Chondrocyte (in vitro differentiated cells): ENCODE data around the gene HES2. TPM values are rescaled to one million over a fixed set of nuclear protein-coding genes. Genes with fewer than 3 reads are reported as not detected.

Experiments
- DNase-seq: peaks from one replicate; pipeline ENCODE4 v3.0.0; 2021; ENCODE audit warnings: mixed read lengths, low spot score
- H3K27ac Mint-ChIP-seq: one replicate; pipeline ENCODE4 v1.8.0; 2021; ENCODE audit warnings: mild to moderate bottlenecking, moderate library complexity, mixed read lengths; ENCODE audit not compliant: unreplicated experiment
- H3K27me3 Mint-ChIP-seq: 2 replicates; pipeline ENCODE4 v1.8.0; 2021; ENCODE audit warnings: low read depth, mixed read lengths
- H3K36me3 Mint-ChIP-seq: 2 replicates; pipeline ENCODE4 v1.8.0; 2021; ENCODE audit warnings: low read depth, mixed read lengths
- H3K4me1 Mint-ChIP-seq: 2 replicates; pipeline ENCODE4 v1.8.0; 2021; ENCODE audit warnings: low read depth, mild to moderate bottlenecking, mixed read lengths
- H3K4me3 Mint-ChIP-seq: one replicate; pipeline ENCODE4 v1.8.0; 2021; ENCODE audit warnings: mild to moderate bottlenecking, moderate library complexity, mixed read lengths; ENCODE audit not compliant: unreplicated experiment
- H3K9me3 Mint-ChIP-seq: 2 replicates; pipeline ENCODE4 v1.8.0; 2021; ENCODE audit warnings: low read depth, mixed read lengths
- total RNA-seq: library from RNA; stranded (reverse); gene quantifications from 3 replicates; pipeline ENCODE4 v1.2.1, GENCODE V29; 2021
- TF ChIP-seq, protein P1 (sequence below): fragments of 200-600 bp; sonication (generic); IDR thresholded peaks from 2 replicates; pipeline ENCODE4 v1.5.0; 2021; ENCODE audit warnings: antibody characterized with exemption, mild to moderate bottlenecking, moderate library complexity

The HES2 gene
- total RNA-seq, 1 donor from 2014 or later = 0.15 TPM

DNA sequence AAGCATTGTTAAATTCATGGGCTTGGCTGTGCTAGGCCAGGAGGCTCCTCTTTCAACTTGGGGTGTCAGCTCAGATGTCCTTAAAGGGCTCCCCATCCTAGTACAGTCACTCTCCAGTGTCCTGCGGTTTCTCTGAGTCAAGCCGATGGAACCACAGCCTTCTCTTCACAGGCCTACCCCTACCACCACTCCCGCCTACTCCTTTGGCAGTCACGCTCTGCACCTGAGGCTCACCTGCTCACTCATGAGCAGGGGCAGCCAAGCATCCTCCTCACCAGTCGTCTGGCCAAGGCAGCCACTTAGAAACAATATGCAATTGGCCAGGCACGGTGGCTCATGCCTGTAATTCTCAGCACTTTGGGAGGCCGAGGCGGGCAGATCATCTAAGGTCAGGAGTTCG lies 29.7 kb downstream of the HES2 start:
- Mint-ChIP-seq H3K4me1 (peaks cover 34% of the 10 kb centered on the region), H3K9me3 (no peaks in the 10 kb centered on the region), H3K36me3 (no peaks in the 10 kb centered on the region), H3K27ac (no peak overlapping the region), H3K27me3 (no peaks in the 10 kb centered on the region), H3K4me3 (no peak overlapping the region)
- no peak for DNase-seq
- TF ChIP-seq, protein P1, sequence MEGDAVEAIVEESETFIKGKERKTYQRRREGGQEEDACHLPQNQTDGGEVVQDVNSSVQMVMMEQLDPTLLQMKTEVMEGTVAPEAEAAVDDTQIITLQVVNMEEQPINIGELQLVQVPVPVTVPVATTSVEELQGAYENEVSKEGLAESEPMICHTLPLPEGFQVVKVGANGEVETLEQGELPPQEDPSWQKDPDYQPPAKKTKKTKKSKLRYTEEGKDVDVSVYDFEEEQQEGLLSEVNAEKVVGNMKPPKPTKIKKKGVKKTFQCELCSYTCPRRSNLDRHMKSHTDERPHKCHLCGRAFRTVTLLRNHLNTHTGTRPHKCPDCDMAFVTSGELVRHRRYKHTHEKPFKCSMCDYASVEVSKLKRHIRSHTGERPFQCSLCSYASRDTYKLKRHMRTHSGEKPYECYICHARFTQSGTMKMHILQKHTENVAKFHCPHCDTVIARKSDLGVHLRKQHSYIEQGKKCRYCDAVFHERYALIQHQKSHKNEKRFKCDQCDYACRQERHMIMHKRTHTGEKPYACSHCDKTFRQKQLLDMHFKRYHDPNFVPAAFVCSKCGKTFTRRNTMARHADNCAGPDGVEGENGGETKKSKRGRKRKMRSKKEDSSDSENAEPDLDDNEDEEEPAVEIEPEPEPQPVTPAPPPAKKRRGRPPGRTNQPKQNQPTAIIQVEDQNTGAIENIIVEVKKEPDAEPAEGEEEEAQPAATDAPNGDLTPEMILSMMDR = no peak

DNA sequence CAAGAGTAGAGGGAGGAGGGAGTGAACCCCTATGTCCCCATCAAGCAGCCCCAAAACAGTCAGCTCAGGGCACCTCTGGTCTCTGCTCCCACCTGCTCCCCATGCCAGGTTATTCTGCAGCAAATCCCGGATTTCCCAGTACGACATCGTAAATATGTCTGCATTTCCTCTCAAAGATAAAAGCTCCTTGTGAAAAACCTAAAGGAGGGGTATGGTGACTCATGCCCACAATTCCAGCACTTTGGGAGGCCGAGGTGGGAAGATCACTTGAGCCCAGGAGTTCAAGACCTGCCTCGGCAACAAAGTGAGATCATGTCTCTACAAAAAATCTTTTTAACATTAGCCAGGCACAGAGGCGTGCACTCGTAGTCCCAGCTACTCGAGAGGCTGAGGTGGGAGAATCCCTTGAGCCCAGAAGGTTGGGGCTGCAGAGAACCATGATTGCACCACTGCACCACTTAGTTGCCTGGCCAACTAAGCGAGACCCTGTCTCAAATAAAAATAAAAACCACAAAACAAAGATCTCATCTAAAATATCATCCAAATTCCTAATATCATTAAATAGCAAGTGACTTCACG lies 33.3 kb downstream of the HES2 start:
- H3K27ac Mint-ChIP-seq = peak overlapping the region; percentile 63
- no peak overlapping the region for H3K4me3 Mint-ChIP-seq
- TF ChIP-seq, protein P1 = no peak
- H3K36me3 Mint-ChIP-seq = peaks cover 1% of the 10 kb centered on the region
- H3K27me3 Mint-ChIP-seq = no peaks in the 10 kb centered on the region
- H3K9me3 Mint-ChIP-seq = no peaks in the 10 kb centered on the region
- DNase-seq = no peak
- peaks cover 23% of the 10 kb centered on the region for H3K4me1 Mint-ChIP-seq

DNA sequence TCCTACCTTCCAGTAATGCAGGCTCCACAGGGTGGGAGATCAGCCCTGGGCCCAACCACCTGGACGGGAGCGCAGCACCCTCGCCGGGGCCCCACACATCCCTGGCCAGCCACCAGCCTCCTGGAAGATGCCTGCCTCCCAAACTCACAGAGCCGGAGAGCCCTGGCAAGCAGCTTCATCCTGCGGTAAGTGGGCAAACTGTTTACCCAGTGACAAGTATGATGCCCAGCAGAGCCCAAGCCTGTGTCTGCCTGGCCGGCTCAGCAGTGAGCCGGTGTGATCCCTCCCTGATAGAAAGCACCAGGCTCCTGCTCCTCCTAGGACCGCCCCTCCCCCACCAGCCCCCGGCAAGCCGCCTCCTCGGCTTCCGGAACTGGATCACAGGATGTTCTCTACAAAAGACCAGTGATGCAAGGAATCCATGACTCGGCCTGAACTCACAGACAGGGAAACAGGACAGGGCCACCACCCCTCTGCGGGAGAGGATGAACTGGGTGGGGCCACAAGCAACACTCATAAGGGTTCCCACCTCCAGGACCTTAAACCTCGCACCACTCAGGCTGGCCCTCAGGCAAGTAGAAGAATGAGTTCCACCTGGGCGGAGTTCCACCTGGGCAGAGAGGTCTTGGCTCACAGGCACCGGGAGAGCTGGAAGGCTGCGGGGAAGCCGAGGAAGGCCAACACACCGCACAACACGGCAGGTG lies 34.1 kb downstream of the HES2 start:
- H3K27me3 Mint-ChIP-seq = no peaks in the 10 kb centered on the region
- no peaks in the 10 kb centered on the region for H3K9me3 Mint-ChIP-seq
- peak overlapping the region; percentile 56 for H3K4me3 Mint-ChIP-seq
- H3K4me1 Mint-ChIP-seq = peaks cover 23% of the 10 kb centered on the region
- no peak for DNase-seq
- TF ChIP-seq, protein P1 = no peak
- H3K27ac Mint-ChIP-seq = peak overlapping the region; percentile 71
- H3K36me3 Mint-ChIP-seq = peaks cover 1% of the 10 kb centered on the region

DNA sequence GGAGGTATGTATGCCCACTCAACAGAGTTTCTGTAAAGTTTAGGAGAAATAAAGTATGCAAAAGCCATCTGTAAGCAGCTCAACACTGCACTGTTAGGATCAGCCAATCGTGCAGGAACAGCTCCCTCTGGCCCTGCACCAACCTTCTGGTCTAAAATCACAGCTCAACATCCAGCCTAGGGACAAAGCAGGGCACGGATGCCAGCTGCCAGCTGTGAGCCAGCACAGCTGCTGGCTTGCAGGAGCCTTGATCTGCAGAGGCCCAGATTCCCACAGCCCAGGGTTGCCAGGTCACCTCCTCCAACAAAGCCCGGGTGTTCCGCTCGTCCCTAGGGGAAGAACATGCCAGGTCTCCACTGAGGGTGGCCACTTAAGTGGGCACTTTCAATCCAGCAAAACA lies 34.8 kb downstream of the HES2 start:
- peaks cover 1% of the 10 kb centered on the region for H3K36me3 Mint-ChIP-seq
- H3K9me3 Mint-ChIP-seq = peaks cover under 1% of the 10 kb centered on the region
- TF ChIP-seq, protein P1 = no peak
- no peaks in the 10 kb centered on the region for H3K27me3 Mint-ChIP-seq
- H3K4me1 Mint-ChIP-seq = peaks cover 23% of the 10 kb centered on the region
- DNase-seq = no peak
- peak overlapping the region; percentile 56 for H3K4me3 Mint-ChIP-seq
- H3K27ac Mint-ChIP-seq = peak overlapping the region; percentile 71

DNA sequence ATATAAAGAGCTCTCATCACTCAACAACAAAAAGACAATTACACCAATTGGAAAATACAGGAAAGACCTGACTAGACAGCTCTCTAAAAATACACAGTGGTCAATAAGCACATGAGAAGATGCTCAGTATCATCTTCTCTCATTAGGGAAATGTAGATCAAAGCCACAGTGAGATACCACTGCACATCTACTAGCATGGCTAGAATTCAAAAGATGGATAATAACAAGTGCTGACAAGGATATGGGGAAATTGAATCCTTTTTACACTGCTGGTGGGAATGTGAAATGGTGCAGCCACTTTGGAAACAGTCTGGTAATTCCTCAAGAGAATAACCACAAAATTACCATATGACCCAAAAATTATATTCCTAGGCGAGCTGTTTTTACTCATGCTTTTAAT lies 35.6 kb downstream of the HES2 start:
- Mint-ChIP-seq H3K4me3 (no peak overlapping the region), H3K27ac (no peak overlapping the region), H3K4me1 (peaks cover 23% of the 10 kb centered on the region)

More for the DNA sequence above, 35.6 kb downstream of the HES2 start:
- Mint-ChIP-seq H3K36me3 (peaks cover 1% of the 10 kb centered on the region), H3K9me3 (peaks cover 4% of the 10 kb centered on the region), H3K27me3 (no peaks in the 10 kb centered on the region)
- TF ChIP-seq, protein P1 = no peak
- DNase-seq = no peak
